ENCODE results near the gene TWF2.

Gene TWF2

DNA sequence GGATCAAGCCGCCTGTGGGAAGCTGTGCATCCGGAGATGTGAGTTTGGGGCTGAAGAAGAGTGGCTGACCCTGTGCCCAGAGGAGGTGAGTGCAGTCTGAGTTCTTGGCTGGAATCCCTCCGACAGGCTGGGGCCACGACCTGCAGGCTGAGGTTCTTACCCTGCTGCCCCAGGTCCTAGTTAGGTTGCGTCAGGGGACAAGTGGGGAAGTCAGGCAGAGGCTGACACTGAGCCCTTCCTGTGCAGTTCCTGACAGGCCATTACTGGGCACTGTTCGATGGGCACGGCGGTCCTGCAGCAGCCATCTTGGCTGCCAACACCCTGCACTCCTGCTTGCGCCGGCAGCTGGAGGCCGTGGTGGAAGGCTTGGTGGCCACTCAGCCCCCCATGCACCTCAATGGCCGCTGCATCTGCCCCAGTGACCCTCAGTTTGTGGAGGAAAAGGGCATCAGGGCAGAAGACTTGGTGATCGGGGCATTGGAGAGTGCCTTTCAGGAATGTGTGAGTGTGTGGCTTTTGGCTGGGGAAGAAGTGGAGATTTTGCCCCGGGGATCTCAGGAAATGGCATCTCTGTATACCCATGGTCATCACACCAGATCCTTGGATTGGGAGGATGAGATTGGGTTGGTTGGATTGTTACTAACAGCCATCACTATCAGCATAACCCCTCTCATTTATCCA is 7.9 kb upstream of the TWF2 start:
- H3K4me3 ChIP-seq (ENCODE audit: low read depth in 1 of 2, low read length in 2 of 2): peak overlapping the region; percentile 62 to 66
- peaks cover 6 to 13% of the 10 kb centered on the region in 2 donors for H3K4me1 ChIP-seq (ENCODE audit: control insufficient read depth in 1 of 2, insufficient read depth in 2 of 2, low read length in 2 of 2)

DNA sequence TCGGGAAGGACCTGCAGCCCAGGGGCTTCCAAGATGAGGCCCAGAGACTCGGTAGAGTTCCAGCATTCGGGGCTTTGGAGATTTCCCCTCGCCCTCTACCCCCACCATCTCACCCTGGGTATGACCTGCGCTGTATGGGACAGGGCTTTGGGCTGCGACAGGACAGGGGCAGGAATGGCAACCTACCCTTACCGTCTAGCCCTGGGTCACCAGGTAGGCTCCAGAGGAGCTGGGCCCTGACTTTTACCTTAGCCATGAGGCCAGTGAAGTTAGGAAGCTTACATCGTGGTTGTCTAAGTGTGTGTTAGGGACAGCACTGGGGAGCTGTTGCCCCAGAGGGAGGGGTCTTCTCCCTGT is 7.3 kb upstream of the TWF2 start:
- Histone ChIP-seq H3K27ac (ENCODE audit: low read length) (peak overlapping the region; percentile 78), H3K9me3 (ENCODE audit: control insufficient read depth in 1 of 2, low read length in 2 of 2) (no peaks in the 10 kb centered on the region), H3K4me3 (ENCODE audit: low read depth in 1 of 2, low read length in 2 of 2) (peak overlapping the region; percentile 62 to 66), H3K27me3 (ENCODE audit: low read depth, low read length) (no peaks in the 10 kb centered on the region), H3K4me1 (ENCODE audit: control insufficient read depth in 1 of 2, insufficient read depth in 2 of 2, low read length in 2 of 2) (peaks cover 6 to 13% of the 10 kb centered on the region in 2 donors), H3K36me3 (ENCODE audit: control insufficient read depth in 1 of 2, insufficient read depth in 2 of 2, low read length in 2 of 2) (peaks cover 18 to 19% of the 10 kb centered on the region in 2 donors)

More for the DNA sequence above, 7.9 kb upstream of the TWF2 start:
- Histone ChIP-seq H3K9me3 (ENCODE audit: control insufficient read depth in 1 of 2, low read length in 2 of 2) (no peaks in the 10 kb centered on the region), H3K27ac (ENCODE audit: low read length) (peak overlapping the region; percentile 78), H3K36me3 (ENCODE audit: control insufficient read depth in 1 of 2, insufficient read depth in 2 of 2, low read length in 2 of 2) (peaks cover 18 to 24% of the 10 kb centered on the region in 2 donors), H3K27me3 (ENCODE audit: low read depth, low read length) (no peaks in the 10 kb centered on the region)

GRCh38 chr3:52245322-52246263 is 6.6 kb upstream of the TWF2 start, which contains the start of gene PPM1M:
TSS of gene PPM1M (plus strand) at chr3:52245759. CDS start at chr3:52245825, 66 bp downstream.
- H3K9me3 ChIP-seq (ENCODE audit: control insufficient read depth in 1 of 2, low read length in 2 of 2): no peaks in the 10 kb centered on the region
- H3K27me3 ChIP-seq (ENCODE audit: low read depth, low read length): no peaks in the 10 kb centered on the region
- peaks cover 17 to 18% of the 10 kb centered on the region in 2 donors for H3K36me3 ChIP-seq (ENCODE audit: control insufficient read depth in 1 of 2, insufficient read depth in 2 of 2, low read length in 2 of 2)
- H3K4me3 ChIP-seq (ENCODE audit: low read depth in 1 of 2, low read length in 2 of 2): peak within 1 kb of the TSS; percentile 62 to 66
- peaks cover 9 to 13% of the 10 kb centered on the region in 2 donors for H3K4me1 ChIP-seq (ENCODE audit: control insufficient read depth in 1 of 2, insufficient read depth in 2 of 2, low read length in 2 of 2)
- peak within 1 kb of the TSS; percentile 78 for H3K27ac ChIP-seq (ENCODE audit: low read length)

- no peaks in the 10 kb centered on the region for H3K9me3 ChIP-seq (ENCODE audit: control insufficient read depth in 1 of 2, low read length in 2 of 2)
- H3K4me1 ChIP-seq (ENCODE audit: control insufficient read depth in 1 of 2, insufficient read depth in 2 of 2, low read length in 2 of 2): peaks cover 14 to 24% of the 10 kb centered on the region in 2 donors
- H3K4me3 ChIP-seq (ENCODE audit: low read depth in 1 of 2, low read length in 2 of 2): no peak overlapping the region
- H3K27ac ChIP-seq (ENCODE audit: low read length): peak overlapping the region; percentile 45
- H3K27me3 ChIP-seq (ENCODE audit: low read depth, low read length): no peaks in the 10 kb centered on the region
- peaks cover 3 to 5% of the 10 kb centered on the region in 2 donors for H3K36me3 ChIP-seq (ENCODE audit: control insufficient read depth in 1 of 2, insufficient read depth in 2 of 2, low read length in 2 of 2)
Observed at GRCh38 chr3:52243791-52244628, 5.1 kb upstream of the TWF2 start.

- H3K27ac ChIP-seq (ENCODE audit: low read length): no peak overlapping the region
- H3K4me1 ChIP-seq (ENCODE audit: control insufficient read depth in 1 of 2, insufficient read depth in 2 of 2, low read length in 2 of 2): peaks cover 23 to 40% of the 10 kb centered on the region in 2 donors
- H3K36me3 ChIP-seq (ENCODE audit: control insufficient read depth in 1 of 2, insufficient read depth in 2 of 2, low read length in 2 of 2): no peaks in the 10 kb centered on the region
- H3K4me3 ChIP-seq (ENCODE audit: low read depth in 1 of 2, low read length in 2 of 2): no peak overlapping the region
- no peaks in the 10 kb centered on the region for H3K9me3 ChIP-seq (ENCODE audit: control insufficient read depth in 1 of 2, low read length in 2 of 2)
- H3K27me3 ChIP-seq (ENCODE audit: low read depth, low read length): no peaks in the 10 kb centered on the region
Observed at GRCh38 chr3:52242039-52242438, 3.1 kb upstream of the TWF2 start.

GRCh38 chr3:52240886-52241370 is 2.0 kb upstream of the TWF2 start:
- no peaks in the 10 kb centered on the region for H3K9me3 ChIP-seq (ENCODE audit: control insufficient read depth in 1 of 2, low read length in 2 of 2)
- peak overlapping the region; percentile 2 for H3K27ac ChIP-seq (ENCODE audit: low read length)
- H3K4me1 ChIP-seq (ENCODE audit: control insufficient read depth in 1 of 2, insufficient read depth in 2 of 2, low read length in 2 of 2): peaks cover 23 to 42% of the 10 kb centered on the region in 2 donors
- no peak overlapping the region for H3K4me3 ChIP-seq (ENCODE audit: low read depth in 1 of 2, low read length in 2 of 2)
- no peaks in the 10 kb centered on the region for H3K27me3 ChIP-seq (ENCODE audit: low read depth, low read length)
- H3K36me3 ChIP-seq (ENCODE audit: control insufficient read depth in 1 of 2, insufficient read depth in 2 of 2, low read length in 2 of 2): no peaks in the 10 kb centered on the region

DNA sequence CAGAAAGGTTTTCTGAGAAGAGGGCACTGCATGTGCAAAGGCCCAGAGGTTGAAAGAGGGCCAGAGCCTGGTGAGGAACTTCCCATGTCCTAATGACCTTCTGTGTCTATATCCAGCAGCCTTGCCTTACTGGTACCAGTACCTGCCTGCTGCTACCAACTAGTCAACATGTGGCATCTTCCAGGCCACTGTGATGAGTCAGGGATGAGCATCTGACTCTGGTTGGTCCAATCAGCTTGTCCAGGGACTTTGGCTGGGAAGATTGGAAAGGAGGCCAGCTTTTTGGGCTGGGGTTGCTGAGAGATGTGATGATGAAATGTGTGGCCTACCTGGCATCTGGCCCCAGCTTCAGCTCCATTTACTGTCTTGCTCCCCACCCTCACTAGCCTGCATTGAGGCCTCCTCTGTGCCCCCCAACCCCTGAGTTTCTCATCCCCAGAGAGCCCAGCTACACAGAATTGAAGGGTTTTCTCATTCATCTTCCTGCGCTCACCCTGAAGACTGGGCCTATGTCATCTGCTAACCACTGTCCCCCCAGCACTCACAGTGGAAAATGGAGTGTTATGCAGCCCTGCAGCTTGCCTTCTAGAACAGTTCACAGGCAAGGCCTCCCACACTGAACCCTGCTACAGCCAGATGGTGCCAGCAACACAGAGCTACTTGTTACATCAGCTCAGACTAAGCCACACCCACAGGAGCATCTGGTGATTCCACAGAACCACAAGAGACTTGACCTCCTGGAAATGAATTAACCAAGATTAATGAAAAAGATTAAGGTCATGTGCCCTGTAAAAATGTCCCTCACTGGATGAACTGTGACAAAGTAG is 1.3 kb upstream of the TWF2 start:
- peaks cover 22 to 48% of the 10 kb centered on the region in 2 donors for H3K4me1 ChIP-seq (ENCODE audit: control insufficient read depth in 1 of 2, insufficient read depth in 2 of 2, low read length in 2 of 2)
- peak overlapping the region; percentile 87 to 92 for H3K4me3 ChIP-seq (ENCODE audit: low read depth in 1 of 2, low read length in 2 of 2)
- H3K9me3 ChIP-seq (ENCODE audit: control insufficient read depth in 1 of 2, low read length in 2 of 2): no peaks in the 10 kb centered on the region
- H3K27ac ChIP-seq (ENCODE audit: low read length): peak overlapping the region; percentile 2
- no peaks in the 10 kb centered on the region for H3K36me3 ChIP-seq (ENCODE audit: control insufficient read depth in 1 of 2, insufficient read depth in 2 of 2, low read length in 2 of 2)
- H3K27me3 ChIP-seq (ENCODE audit: low read depth, low read length): no peaks in the 10 kb centered on the region

DNA sequence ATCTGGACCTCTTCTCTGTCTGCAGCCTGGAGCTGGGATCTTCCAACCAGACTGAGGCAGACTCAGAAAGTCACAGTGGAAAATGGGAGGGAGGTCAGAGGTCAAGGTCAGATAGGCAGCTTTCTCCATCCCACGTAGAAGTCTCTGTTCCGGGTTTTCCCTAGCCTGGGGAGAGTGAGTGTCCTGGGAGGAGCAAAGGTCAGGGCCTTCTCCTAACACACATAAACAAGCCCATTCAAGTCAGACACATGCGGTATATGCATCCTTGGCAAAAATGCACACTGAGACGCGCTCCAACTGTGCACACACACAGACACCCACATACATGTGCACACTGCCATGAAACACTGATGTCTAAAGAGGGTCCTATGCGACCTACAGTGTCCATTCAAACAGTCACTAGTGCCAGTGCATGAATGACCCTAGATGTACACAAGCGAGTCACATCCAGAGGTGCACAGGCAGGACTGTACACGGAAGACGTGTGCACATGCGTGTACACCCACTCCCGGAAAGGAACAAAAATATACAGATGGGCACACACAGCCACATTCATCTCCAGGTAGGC is 681 bp downstream of the TWF2 start:
- H3K9me3 ChIP-seq (ENCODE audit: control insufficient read depth in 1 of 2, low read length in 2 of 2): no peaks in the 10 kb centered on the region
- H3K4me1 ChIP-seq (ENCODE audit: control insufficient read depth in 1 of 2, insufficient read depth in 2 of 2, low read length in 2 of 2): peaks cover 17 to 42% of the 10 kb centered on the region in 2 donors
- peak overlapping the region; percentile 83 for H3K27ac ChIP-seq (ENCODE audit: low read length)
- H3K27me3 ChIP-seq (ENCODE audit: low read depth, low read length): no peaks in the 10 kb centered on the region
- peaks cover 4 to 15% of the 10 kb centered on the region in 2 donors for H3K36me3 ChIP-seq (ENCODE audit: control insufficient read depth in 1 of 2, insufficient read depth in 2 of 2, low read length in 2 of 2)
- H3K4me3 ChIP-seq (ENCODE audit: low read depth in 1 of 2, low read length in 2 of 2): peak overlapping the region; percentile 87 to 92

DNA sequence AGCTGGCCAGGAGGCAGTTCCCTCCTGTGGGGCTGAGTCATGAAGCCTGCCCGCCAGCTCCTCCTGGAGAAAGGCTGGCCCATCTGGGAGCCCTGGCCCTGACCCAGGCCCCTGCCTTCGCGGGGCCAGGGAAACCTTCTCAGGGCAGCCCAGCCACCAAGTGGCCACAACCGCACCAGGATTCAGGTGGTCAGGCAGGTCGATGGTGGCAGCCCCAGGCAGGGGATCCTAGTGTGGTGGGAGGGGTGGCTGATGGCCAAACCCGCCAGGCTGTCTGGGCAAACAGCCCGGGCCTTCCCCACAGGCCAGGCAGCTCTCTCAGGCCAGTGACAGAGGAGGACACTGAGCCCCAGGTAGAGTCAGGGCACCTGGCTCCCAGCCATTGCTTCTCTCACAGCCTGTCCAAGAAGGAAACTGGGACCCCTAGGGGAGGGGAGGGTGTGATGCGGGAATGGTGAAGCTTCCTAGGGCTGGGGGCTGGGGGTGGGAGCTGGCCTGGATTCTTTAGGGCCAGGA is 1.2 kb downstream of the TWF2 start:
- peaks cover 4 to 20% of the 10 kb centered on the region in 2 donors for H3K36me3 ChIP-seq (ENCODE audit: control insufficient read depth in 1 of 2, insufficient read depth in 2 of 2, low read length in 2 of 2)
- H3K4me3 ChIP-seq (ENCODE audit: low read depth in 1 of 2, low read length in 2 of 2): peak overlapping the region; percentile 87 to 92
- no peaks in the 10 kb centered on the region for H3K9me3 ChIP-seq (ENCODE audit: control insufficient read depth in 1 of 2, low read length in 2 of 2)
- H3K27me3 ChIP-seq (ENCODE audit: low read depth, low read length): no peaks in the 10 kb centered on the region
- H3K4me1 ChIP-seq (ENCODE audit: control insufficient read depth in 1 of 2, insufficient read depth in 2 of 2, low read length in 2 of 2): peaks cover 17 to 44% of the 10 kb centered on the region in 2 donors
- peak overlapping the region; percentile 83 for H3K27ac ChIP-seq (ENCODE audit: low read length)
